Measurements from ENCODE around the gene LCN12. TPM values are rescaled to one million over a fixed set of nuclear protein-coding genes. Genes with fewer than 3 reads are reported as not detected.

LCN12 gene
- total RNA-seq, 2 donors from 2014 or later, result 6.5 to 8.6 TPM

DNA sequence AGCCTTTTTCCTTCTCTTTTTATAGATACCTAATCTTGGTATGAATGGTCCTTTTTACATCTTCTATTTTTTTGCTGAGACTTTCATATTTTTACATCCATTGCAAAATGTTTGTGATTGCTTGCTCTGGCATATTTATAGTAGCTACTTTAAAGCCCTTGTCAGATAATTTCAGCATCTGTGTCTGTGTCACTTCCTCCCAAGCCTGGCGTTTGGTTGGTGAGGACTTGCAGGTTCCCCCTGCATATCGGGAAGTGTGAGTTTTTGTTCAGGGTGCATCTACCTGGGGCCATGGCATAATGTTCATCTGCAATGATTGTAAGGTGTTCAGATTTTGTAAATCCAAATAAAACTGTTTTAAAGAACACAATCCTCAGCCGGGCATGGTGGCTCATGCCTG is 16.4 kb upstream of the LCN12 start:
- H3K27ac ChIP-seq, result no peak overlapping the region
- H3K9me3 ChIP-seq, result no peaks in the 10 kb centered on the region
- intact Hi-C loops (cut with DNase I), result loop anchor here (10.0 kb wide), 1 partner anchor 51 kb away; the partner anchor contains the start of gene TRAF2
- no peak for DNase-seq
- H3K4me1 ChIP-seq, result no peaks in the 10 kb centered on the region
- TF ChIP-seq CTCF (IDR thresholded peaks at IDR 0.05), result no peak
- no peaks in the 10 kb centered on the region for H3K27me3 ChIP-seq
- H3K36me3 ChIP-seq, result peaks cover 4% of the 10 kb centered on the region
- H3K4me3 ChIP-seq, result no peak overlapping the region
- H3K9ac ChIP-seq (ENCODE audit: low read depth in 2 of 2, low read length in 2 of 2), result no peak overlapping the region

DNA sequence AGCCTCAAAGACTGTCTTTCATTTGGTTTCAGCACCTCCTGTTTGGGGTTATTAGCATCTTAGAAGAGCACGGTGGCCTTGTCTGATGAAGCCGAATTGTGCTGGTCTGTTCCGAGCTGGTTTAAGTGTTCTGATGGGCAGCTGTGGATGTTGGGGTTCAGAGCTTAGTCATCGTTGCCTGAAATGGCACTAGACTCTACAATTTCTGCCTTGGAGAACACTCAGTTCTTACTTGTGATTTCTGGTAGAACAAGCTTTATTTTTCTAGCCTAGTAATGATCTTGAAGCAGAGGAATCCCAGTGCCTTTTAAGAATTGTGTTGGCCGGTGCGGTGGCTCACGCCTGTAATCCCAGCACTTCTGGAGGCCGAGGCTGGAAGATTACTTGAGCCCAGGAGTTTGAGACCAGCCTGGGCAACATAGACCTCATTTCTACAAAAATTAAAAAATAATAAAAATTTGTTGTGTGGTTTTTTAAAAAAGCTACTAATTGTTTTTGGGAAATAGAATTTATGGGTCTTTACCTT is 15.4 kb upstream of the LCN12 start:
- no peak for DNase-seq
- no peak for TF ChIP-seq CTCF (IDR thresholded peaks at IDR 0.05)
- peaks cover 14% of the 10 kb centered on the region for H3K36me3 ChIP-seq
- H3K4me1 ChIP-seq, result no peaks in the 10 kb centered on the region
- no peaks in the 10 kb centered on the region for H3K9me3 ChIP-seq
- H3K27ac ChIP-seq, result no peak overlapping the region
- H3K4me3 ChIP-seq, result no peak overlapping the region
- no peak overlapping the region for H3K9ac ChIP-seq (ENCODE audit: low read depth in 2 of 2, low read length in 2 of 2)
- no peaks in the 10 kb centered on the region for H3K27me3 ChIP-seq
- intact Hi-C loops (cut with DNase I), result loop anchor here (10.0 kb wide), 1 partner anchor 52 kb away; the partner anchor contains the start of gene TRAF2

GRCh38 chr9:136937186-136938001 is 14.7 kb upstream of the LCN12 start:
- Histone ChIP-seq H3K27ac (no peak overlapping the region), H3K9ac (ENCODE audit: low read depth in 2 of 2, low read length in 2 of 2) (no peak overlapping the region), H3K4me1 (no peaks in the 10 kb centered on the region), H3K9me3 (no peaks in the 10 kb centered on the region), H3K27me3 (no peaks in the 10 kb centered on the region), H3K36me3 (peaks cover 21% of the 10 kb centered on the region), H3K4me3 (no peak overlapping the region)
- no peak for DNase-seq
- intact Hi-C loops (cut with DNase I), result loop anchor here (10.0 kb wide), 1 partner anchor 53 kb away; the partner anchor contains the start of gene TRAF2
- no peak for TF ChIP-seq CTCF (IDR thresholded peaks at IDR 0.05)

DNA sequence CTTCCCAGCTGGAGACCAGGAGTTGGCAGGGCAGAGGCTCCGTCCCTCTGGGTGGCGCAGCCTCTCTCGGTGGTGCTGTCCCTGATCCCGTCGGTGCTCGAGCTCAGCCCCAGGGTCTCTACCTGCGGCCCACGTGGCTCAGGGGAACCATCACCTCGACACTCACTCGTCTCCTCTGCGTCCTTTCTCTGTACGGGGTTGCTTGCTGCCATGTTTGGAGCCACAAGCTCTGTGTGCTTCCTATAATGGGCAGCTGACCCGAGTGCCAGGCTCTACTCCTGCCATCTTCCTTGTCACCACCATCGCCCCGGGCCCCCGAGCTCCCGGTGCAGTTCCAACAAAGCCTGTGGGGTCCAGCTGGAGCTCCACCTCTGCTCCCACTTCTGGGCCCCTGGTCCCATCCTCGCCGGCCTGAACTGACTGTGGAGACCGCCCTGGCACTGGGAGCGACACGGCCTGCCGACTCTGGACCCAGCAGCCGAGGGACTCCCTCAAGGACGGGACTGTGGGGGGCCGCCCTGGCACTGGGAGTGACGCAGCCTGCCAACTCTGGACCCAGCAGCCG is 12.6 kb upstream of the LCN12 start:
- Histone ChIP-seq H3K4me1 (peaks cover 5% of the 10 kb centered on the region), H3K4me3 (no peak overlapping the region), H3K36me3 (peaks cover 26% of the 10 kb centered on the region), H3K27me3 (no peaks in the 10 kb centered on the region), H3K9ac (ENCODE audit: low read depth in 2 of 2, low read length in 2 of 2) (no peak overlapping the region), H3K27ac (no peak overlapping the region), H3K9me3 (no peaks in the 10 kb centered on the region)
- no peak for TF ChIP-seq CTCF (IDR thresholded peaks at IDR 0.05)
- intact Hi-C loops (cut with DNase I), result loop anchor here (10.0 kb wide), 1 partner anchor 55 kb away; the partner anchor contains the start of gene TRAF2
- DNase-seq, result no peak

- DNase-seq, result no peak
- H3K36me3 ChIP-seq, result peaks cover 26% of the 10 kb centered on the region
Observed at GRCh38 chr9:136939996-136940525, 12.0 kb upstream of the LCN12 start.

More at GRCh38 chr9:136939996-136940525, 12.0 kb upstream of the LCN12 start:
- no peaks in the 10 kb centered on the region for H3K9me3 ChIP-seq
- intact Hi-C loops (cut with DNase I), result loop anchor here (10.0 kb wide), 1 partner anchor 55 kb away; the partner anchor contains the start of gene TRAF2
- peaks cover 5% of the 10 kb centered on the region for H3K4me1 ChIP-seq
- TF ChIP-seq CTCF (IDR thresholded peaks at IDR 0.05), result no peak
- H3K9ac ChIP-seq (ENCODE audit: low read depth in 2 of 2, low read length in 2 of 2), result no peak overlapping the region
- H3K27ac ChIP-seq, result no peak overlapping the region
- H3K27me3 ChIP-seq, result no peaks in the 10 kb centered on the region
- H3K4me3 ChIP-seq, result no peak overlapping the region

Data from colonic mucosa (tissue), 4 donors.